ENCODE measurements around the gene VAV3. TPM values are rescaled to one million over a fixed set of nuclear protein-coding genes. Genes with fewer than 3 reads are reported as not detected.

The VAV3 gene
- total and polyA plus RNA-seq, 4 donors, result 1.7 to 14.4 (median 7.6) TPM

DNA sequence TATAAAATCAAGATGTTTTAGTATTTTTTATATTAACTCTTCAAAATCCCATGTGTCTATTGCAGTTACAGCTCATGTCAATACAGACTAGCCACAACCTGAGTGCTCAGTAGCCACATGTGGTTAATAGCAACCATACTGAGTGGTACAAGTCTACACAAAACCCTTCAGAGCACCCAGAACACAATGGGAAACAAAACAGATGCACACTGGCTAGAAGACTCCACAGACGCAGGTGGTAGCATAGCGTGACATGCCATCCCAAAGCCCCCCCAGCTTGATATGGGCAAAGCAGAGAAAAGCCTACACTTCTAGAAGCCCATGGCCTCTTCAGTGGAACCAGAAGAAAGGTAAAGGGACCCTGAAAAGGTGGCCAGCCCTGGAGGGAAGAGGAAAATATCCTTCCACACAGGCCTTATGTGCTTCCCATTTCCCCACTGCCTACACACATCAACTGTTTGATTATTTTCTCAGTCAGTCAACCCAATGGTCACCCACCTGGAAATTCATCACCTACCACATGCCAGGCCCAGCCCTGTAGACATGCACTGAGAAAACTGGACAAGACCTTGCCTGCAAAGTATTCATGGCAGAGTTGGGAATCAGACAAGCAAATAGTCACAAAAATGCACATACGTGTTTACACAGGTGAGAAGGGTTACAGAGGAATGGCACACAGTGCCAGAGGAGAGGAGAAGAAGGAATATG is 175.0 kb downstream of the VAV3 start:
- Histone ChIP-seq H3K27me3 (ENCODE audit: control insufficient read depth in 3 of 3, insufficient read depth in 3 of 3, low read length in 2 of 3) (no peaks in the 10 kb centered on the region), H3K4me3 (no peak overlapping the region), H3K36me3 (ENCODE audit: control insufficient read depth in 4 of 4, insufficient read depth in 4 of 4, low read length in 4 of 4) (no peaks in the 10 kb centered on the region), H3K9ac (ENCODE audit: insufficient read depth in 1 of 2, low read length in 2 of 2) (no peak overlapping the region), H3K9me3 (ENCODE audit: control insufficient read depth in 4 of 4, insufficient read depth in 3 of 4, low read length in 3 of 4) (no peaks in the 10 kb centered on the region), H3K4me1 (ENCODE audit: control insufficient read depth in 5 of 5, insufficient read depth in 5 of 5, low read length in 5 of 5) (peaks cover 0 to 9% (median 6%) of the 10 kb centered on the region in 5 donors), H3K27ac (ENCODE audit: low read depth in 1 of 2, low read length in 1 of 2) (no peak overlapping the region)
- ATAC-seq (ENCODE audit: insufficient read depth, low FRiP score) (no peak), DNase-seq (no peak)
- TF ChIP-seq CTCF (IDR thresholded peaks at IDR 0.05; ENCODE audit: control extremely low read depth, extremely low read depth), result no peak
- 93% methylated on average over 3 of the region's 3 CpGs for WGBS, 2 donors

GRCh38 chr1:107788206-107789202 is 176.5 kb downstream of the VAV3 start:
- WGBS, 2 donors, result 57 to 67% methylated on average over 4 of the region's 4 CpGs
- no peaks in the 10 kb centered on the region for H3K9me3 ChIP-seq (ENCODE audit: control insufficient read depth in 4 of 4, insufficient read depth in 3 of 4, low read length in 3 of 4)
- H3K9ac ChIP-seq (ENCODE audit: insufficient read depth in 1 of 2, low read length in 2 of 2), result no peak overlapping the region
- peaks cover 0 to 9% (median 6%) of the 10 kb centered on the region in 5 donors for H3K4me1 ChIP-seq (ENCODE audit: control insufficient read depth in 5 of 5, insufficient read depth in 5 of 5, low read length in 5 of 5)
- no peak for TF ChIP-seq CTCF (IDR thresholded peaks at IDR 0.05; ENCODE audit: control extremely low read depth, extremely low read depth)
- DNase-seq (peak in 2 of 3 donors; percentile 42 to 67), ATAC-seq (ENCODE audit: insufficient read depth, low FRiP score) (no peak)
- H3K27me3 ChIP-seq (ENCODE audit: control insufficient read depth in 3 of 3, insufficient read depth in 3 of 3, low read length in 2 of 3), result no peaks in the 10 kb centered on the region
- H3K27ac ChIP-seq (ENCODE audit: low read depth in 1 of 2, low read length in 1 of 2), result no peak overlapping the region
- no peak overlapping the region for H3K4me3 ChIP-seq
- no peaks in the 10 kb centered on the region for H3K36me3 ChIP-seq (ENCODE audit: control insufficient read depth in 4 of 4, insufficient read depth in 4 of 4, low read length in 4 of 4)

- DNase-seq, result no peak
- no peaks in the 10 kb centered on the region for H3K27me3 ChIP-seq (ENCODE audit: control insufficient read depth in 3 of 3, insufficient read depth in 3 of 3, low read length in 2 of 3)
- 64 to 72% methylated on average over 2 of the region's 2 CpGs for WGBS, 2 donors
- H3K36me3 ChIP-seq (ENCODE audit: control insufficient read depth in 4 of 4, insufficient read depth in 4 of 4, low read length in 4 of 4), result no peaks in the 10 kb centered on the region
- ATAC-seq (ENCODE audit: insufficient read depth, low FRiP score), result no peak
- no peak for TF ChIP-seq CTCF (IDR thresholded peaks at IDR 0.05; ENCODE audit: control extremely low read depth, extremely low read depth)
- H3K9ac ChIP-seq (ENCODE audit: insufficient read depth in 1 of 2, low read length in 2 of 2), result no peak overlapping the region
- H3K9me3 ChIP-seq (ENCODE audit: control insufficient read depth in 4 of 4, insufficient read depth in 3 of 4, low read length in 3 of 4), result no peaks in the 10 kb centered on the region
- H3K4me3 ChIP-seq, result no peak overlapping the region
- H3K4me1 ChIP-seq (ENCODE audit: control insufficient read depth in 5 of 5, insufficient read depth in 5 of 5, low read length in 5 of 5), result peaks cover 0 to 9% (median 6%) of the 10 kb centered on the region in 5 donors
- H3K27ac ChIP-seq (ENCODE audit: low read depth in 1 of 2, low read length in 1 of 2), result no peak overlapping the region
These were observed 177.7 kb downstream of the VAV3 start for GRCh38 chr1:107787299-107787698.
